ENCODE data around the gene GPR33.
A peak's percentile ranks its signal among the peaks of the same experiment; 100 is the strongest.

- peak; percentile 50 for TF ChIP-seq CTCF (conservative IDR thresholded peaks at IDR 0.05; ENCODE audit: low read length)
- no peak for TF ChIP-seq EZH2phosphoT487 (IDR thresholded peaks at IDR 0.05; ENCODE audit: borderline replicate concordance, low read depth, low read length)
These were observed 30.8 kb downstream of the GPR33 start, which contains the start of gene DTD2 for GRCh38 chr14:31456841-31457664.

Measured in OCI-LY7 (cell line).